Measurements from ENCODE around the gene GNG13. TPM values are rescaled to one million over a fixed set of nuclear protein-coding genes. Genes with fewer than 3 reads are reported as not detected.
A peak's percentile ranks its signal among the peaks of the same experiment; 100 is the strongest.

Gene GNG13
- total RNA-seq, 1 experiment from 2014 or later = not detected

DNA sequence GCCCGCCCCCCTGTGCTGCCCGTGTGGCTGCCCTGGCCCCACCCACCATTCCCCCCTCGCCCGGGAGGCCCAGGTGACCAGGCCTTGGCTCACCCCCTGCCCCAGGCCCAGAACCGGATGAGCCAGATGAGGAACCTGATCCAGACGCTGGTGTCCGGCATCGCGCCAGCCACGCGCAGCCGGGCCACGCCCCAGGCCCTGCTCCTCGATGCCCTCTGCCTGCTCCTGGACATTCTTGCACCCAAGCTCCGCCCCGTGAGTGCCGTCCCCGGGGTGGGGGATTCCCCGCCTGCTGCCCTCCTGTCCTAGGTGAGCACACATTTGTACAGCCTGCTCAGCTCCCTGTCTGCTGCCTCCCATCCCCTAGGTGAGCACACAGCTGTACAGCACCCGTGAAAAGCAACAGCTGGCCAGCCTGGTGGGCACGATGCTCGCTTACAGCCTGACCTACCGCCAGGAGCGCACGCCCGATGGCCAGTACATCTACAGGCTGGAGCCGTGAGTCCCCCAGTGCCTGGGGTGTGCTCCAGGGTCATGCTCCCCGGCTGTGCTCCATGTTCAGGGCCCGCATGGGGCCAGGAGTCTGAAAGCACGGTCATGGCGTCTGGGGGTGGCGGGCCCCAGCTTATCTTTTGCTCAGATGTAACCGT lies 4.8 kb downstream of the GNG13 start:
- intact Hi-C loops (cut with micrococcal nuclease; ENCODE audit: unreplicated experiment) = no loop called here
- H3K36me3 Mint-ChIP-seq (ENCODE audit: insufficient read depth, unreplicated experiment) = peaks cover 42% of the 10 kb centered on the region
- ChIA-PET CTCF (no interaction called here), POLR2A (no interaction called here)
- no peaks in the 10 kb centered on the region for H3K4me1 Mint-ChIP-seq (ENCODE audit: low read depth, unreplicated experiment)
- Histone ChIP-seq H3K27me3 (replicated peaks; ENCODE audit: control insufficient read depth, insufficient read depth, low read length) (no peaks in the 10 kb centered on the region), H3K4me3 (ENCODE audit: low read depth, low read length) (no peak overlapping the region), H3K36me3 (ENCODE audit: control insufficient read depth, insufficient read depth, low read length) (no peaks in the 10 kb centered on the region; the same call in 1 of the 2 replicates), H3K9me3 (no peaks in the 10 kb centered on the region), H3K4me1 (peaks cover 8% of the 10 kb centered on the region)
- no peak overlapping the region for H3K4me3 Mint-ChIP-seq (ENCODE audit: unreplicated experiment)
- BruUV-seq (replicated peaks) = no TSS peak
- DNase-seq = peak in 1 of 2 experiments; percentile 66
- H3K9me3 Mint-ChIP-seq (ENCODE audit: unreplicated experiment) = no peaks in the 10 kb centered on the region
- peak overlapping the region; percentile 32 for H3K27ac Mint-ChIP-seq (ENCODE audit: unreplicated experiment)
- TF ChIP-seq, protein P1, sequence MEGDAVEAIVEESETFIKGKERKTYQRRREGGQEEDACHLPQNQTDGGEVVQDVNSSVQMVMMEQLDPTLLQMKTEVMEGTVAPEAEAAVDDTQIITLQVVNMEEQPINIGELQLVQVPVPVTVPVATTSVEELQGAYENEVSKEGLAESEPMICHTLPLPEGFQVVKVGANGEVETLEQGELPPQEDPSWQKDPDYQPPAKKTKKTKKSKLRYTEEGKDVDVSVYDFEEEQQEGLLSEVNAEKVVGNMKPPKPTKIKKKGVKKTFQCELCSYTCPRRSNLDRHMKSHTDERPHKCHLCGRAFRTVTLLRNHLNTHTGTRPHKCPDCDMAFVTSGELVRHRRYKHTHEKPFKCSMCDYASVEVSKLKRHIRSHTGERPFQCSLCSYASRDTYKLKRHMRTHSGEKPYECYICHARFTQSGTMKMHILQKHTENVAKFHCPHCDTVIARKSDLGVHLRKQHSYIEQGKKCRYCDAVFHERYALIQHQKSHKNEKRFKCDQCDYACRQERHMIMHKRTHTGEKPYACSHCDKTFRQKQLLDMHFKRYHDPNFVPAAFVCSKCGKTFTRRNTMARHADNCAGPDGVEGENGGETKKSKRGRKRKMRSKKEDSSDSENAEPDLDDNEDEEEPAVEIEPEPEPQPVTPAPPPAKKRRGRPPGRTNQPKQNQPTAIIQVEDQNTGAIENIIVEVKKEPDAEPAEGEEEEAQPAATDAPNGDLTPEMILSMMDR (IDR thresholded peaks at IDR 0.05; ENCODE audit: insufficient read depth in 1 of 2, low read depth in 1 of 2, low read length in 1 of 2, severe bottlenecking in 1 of 2, unreplicated experiment in 1 of 2) = no peak
- no peaks in the 10 kb centered on the region for H3K27me3 Mint-ChIP-seq (ENCODE audit: insufficient read depth, unreplicated experiment)

DNA sequence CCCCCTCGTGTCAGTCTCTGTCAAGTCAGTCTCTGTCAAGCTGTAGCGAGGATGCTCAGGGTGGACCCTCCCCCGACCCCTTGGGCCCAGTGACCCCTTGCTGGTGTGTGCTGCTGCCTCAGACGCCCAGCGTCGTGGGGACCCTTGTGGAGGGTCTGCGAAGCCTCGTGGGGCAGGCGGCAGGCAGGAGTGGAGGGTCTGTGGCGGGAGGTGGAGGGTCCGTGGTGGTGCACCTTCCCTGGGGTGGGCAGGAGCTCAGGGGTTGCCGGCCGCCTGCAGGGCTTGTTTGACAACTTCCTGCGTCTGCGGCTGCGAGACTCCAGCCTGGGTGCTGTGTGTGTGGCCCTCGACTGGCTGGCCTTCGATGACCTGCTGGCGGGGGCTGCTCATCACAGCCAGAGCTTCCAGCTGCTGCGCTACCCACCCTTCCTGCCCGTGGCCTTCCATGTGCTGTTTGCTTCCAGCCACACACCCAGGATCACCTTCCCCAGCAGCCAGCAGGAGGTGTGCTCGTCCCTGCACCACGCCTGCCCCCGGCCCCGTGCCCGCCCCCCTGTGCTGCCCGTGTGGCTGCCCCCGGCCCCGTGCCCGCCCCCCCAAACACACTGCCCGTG lies 5.6 kb downstream of the GNG13 start:
- H3K36me3 Mint-ChIP-seq (ENCODE audit: insufficient read depth, unreplicated experiment) = peaks cover 45% of the 10 kb centered on the region

DNA sequence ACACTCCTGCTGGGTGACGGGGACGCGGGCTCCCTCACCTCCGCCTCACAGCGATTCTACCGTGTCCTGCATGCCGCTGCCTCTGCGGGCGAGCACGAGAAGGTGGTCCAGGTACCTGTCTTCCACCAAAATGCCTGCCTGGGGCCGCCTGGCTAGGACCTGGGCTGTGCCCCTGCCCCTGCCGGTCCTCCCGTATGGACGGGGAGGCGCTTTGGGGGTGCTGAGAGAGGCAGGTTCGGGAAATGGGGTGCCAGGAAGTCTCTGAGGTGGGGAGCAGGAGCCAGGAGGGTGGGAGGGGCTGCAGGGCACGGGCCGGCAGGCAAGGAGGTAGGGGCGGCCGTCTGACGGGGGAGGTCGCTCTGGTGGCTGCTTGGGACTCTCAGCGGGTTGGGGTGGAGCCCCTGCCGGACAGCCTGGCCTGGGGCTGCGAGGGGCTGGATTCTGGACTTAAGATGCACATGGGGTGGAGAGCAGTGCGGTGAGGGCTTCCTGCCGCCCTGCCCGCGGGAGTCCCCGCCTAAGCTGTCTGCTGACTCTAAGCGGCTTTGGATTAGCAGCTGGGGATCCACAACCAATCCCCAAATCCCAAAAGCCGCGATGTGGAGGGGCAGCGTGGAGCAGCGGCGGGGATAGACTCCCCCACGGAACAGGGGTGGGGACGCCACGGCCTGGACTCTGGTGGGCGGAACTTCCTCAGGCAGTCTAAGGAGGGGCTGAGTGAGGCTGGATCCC lies 6.3 kb downstream of the GNG13 start:
- intact Hi-C loops (cut with micrococcal nuclease; ENCODE audit: unreplicated experiment) = no loop called here
- H3K4me3 ChIP-seq (ENCODE audit: low read depth, low read length) = no peak overlapping the region

More for the DNA sequence above, 5.6 kb downstream of the GNG13 start:
- Histone ChIP-seq H3K9me3 (no peaks in the 10 kb centered on the region), H3K4me1 (0 out of 2 replicates have a peak, but pooled peaks cover under 1% of the 10 kb centered on the region), H3K4me3 (ENCODE audit: low read depth, low read length) (no peak overlapping the region), H3K36me3 (ENCODE audit: control insufficient read depth, insufficient read depth, low read length) (no peaks in the 10 kb centered on the region; the same call in 1 of the 2 replicates), H3K27me3 (replicated peaks; ENCODE audit: control insufficient read depth, insufficient read depth, low read length) (no peaks in the 10 kb centered on the region)
- Mint-ChIP-seq H3K4me1 (ENCODE audit: low read depth, unreplicated experiment) (no peaks in the 10 kb centered on the region), H3K27ac (ENCODE audit: unreplicated experiment) (no peak overlapping the region), H3K4me3 (ENCODE audit: unreplicated experiment) (no peak overlapping the region), H3K9me3 (ENCODE audit: unreplicated experiment) (no peaks in the 10 kb centered on the region), H3K27me3 (ENCODE audit: insufficient read depth, unreplicated experiment) (no peaks in the 10 kb centered on the region)
- BruUV-seq (replicated peaks) = no TSS peak
- POLR2A ChIA-PET = no interaction called here
- intact Hi-C loops (cut with micrococcal nuclease; ENCODE audit: unreplicated experiment) = no loop called here
- CTCF ChIA-PET = interaction anchor here (0.6 kb wide), 1 partner anchor 20 kb away, joined by 4 read pairs; no protein-coding TSS in a partner anchor
- DNase-seq = no peak
- TF ChIP-seq, protein P1 (IDR thresholded peaks at IDR 0.05; ENCODE audit: insufficient read depth in 1 of 2, low read depth in 1 of 2, low read length in 1 of 2, severe bottlenecking in 1 of 2, unreplicated experiment in 1 of 2) = no peak

More for the DNA sequence above, 6.3 kb downstream of the GNG13 start:
- no TSS peak for BruUV-seq (replicated peaks)
- Histone ChIP-seq H3K36me3 (ENCODE audit: control insufficient read depth, insufficient read depth, low read length) (no peaks in the 10 kb centered on the region; the same call in 1 of the 2 replicates), H3K4me1 (peaks cover 4% of the 10 kb centered on the region; the same call in 1 of the 2 replicates), H3K9me3 (no peaks in the 10 kb centered on the region), H3K27me3 (replicated peaks; ENCODE audit: control insufficient read depth, insufficient read depth, low read length) (no peaks in the 10 kb centered on the region)
- Mint-ChIP-seq H3K27me3 (ENCODE audit: insufficient read depth, unreplicated experiment) (no peaks in the 10 kb centered on the region), H3K36me3 (ENCODE audit: insufficient read depth, unreplicated experiment) (peaks cover 48% of the 10 kb centered on the region), H3K9me3 (ENCODE audit: unreplicated experiment) (no peaks in the 10 kb centered on the region), H3K4me1 (ENCODE audit: low read depth, unreplicated experiment) (no peaks in the 10 kb centered on the region), H3K27ac (ENCODE audit: unreplicated experiment) (no peak overlapping the region), H3K4me3 (ENCODE audit: unreplicated experiment) (no peak overlapping the region)
- TF ChIP-seq, protein P1 (IDR thresholded peaks at IDR 0.05; ENCODE audit: insufficient read depth in 1 of 2, low read depth in 1 of 2, low read length in 1 of 2, severe bottlenecking in 1 of 2, unreplicated experiment in 1 of 2) = no peak
- ChIA-PET CTCF (interaction anchor here (0.6 kb wide), 1 partner anchor 21 kb away, joined by 4 read pairs; no protein-coding TSS in a partner anchor), POLR2A (no interaction called here)
- DNase-seq = no peak

All from Caco-2 (cell line).